Prostate gland (tissue), 2 donors: ENCODE measurements around the gene SPATA16.

ENCODE experiments used
- CTCF ChIP-seq, 4 experiments: fragments of 200-600 bp in 2 of 4; fragments of 450-650 bp in 2 of 4; sonication (generic) in 2 of 4; IDR thresholded peaks; 1 replicate in 3 of 4; 2 replicates in 1 of 4; pipeline ENCODE4 v1.5.1; 2016 to 2019; ENCODE audit warnings: antibody characterized with exemption in 4 of 4, mild to moderate bottlenecking in 2 of 4, moderate library complexity in 2 of 4
- POLR2AphosphoS5 ChIP-seq: sonication (generic); formaldehyde crosslinking; IDR thresholded peaks from one replicate; pipeline ENCODE4 v1.6.1; 2017; ENCODE audit warnings: antibody characterized with exemption

- no peak for TF ChIP-seq CTCF (IDR thresholded peaks at IDR 0.05)
- TF ChIP-seq POLR2AphosphoS5, result no peak
Measured at GRCh38 chr3:172839679-172840078, 301.4 kb downstream of the SPATA16 start.
